Heart left ventricle (tissue), 13 donors: ENCODE data around the gene HERC3.

Experiments used
- POLR2A ChIP-seq, 2 donors: fragments of 450-650 bp; IDR thresholded peaks; one replicate each; pipeline ENCODE4 v1.6.1; 2017; ENCODE audit warnings: antibody characterized with exemption in 2 of 2, mild to moderate bottlenecking in 2 of 2, moderate library complexity in 2 of 2
- TF ChIP-seq, protein P1 (sequence below), 12 donors: fragments of 200-600 bp; sonication (generic) in 4 of 12; IDR thresholded peaks; one replicate each; pipeline versions ENCODE4 v1.5.0 to v1.8.0; 2018 to 2022; ENCODE audit warnings: antibody characterized with exemption in 12 of 12, mild to moderate bottlenecking in 5 of 12
- donor health status: ischemic (EF 13 %, LVEDD 7.1; RV severe dilation, severe dysfunction).
- donor health status: DM: no; HTN: yes; CAD: no.
- donor health status: DM: no; HTN: no; CAD: no.
- donor health status: ischemic (EF 25% LVEDD 6.9; RV normal size, moderate dysfunction).
- donor health status: ischemic (EF 25% LVEDD 5.7; RV mildly dilated, moderate dysfunction).
- donor health status: ischemic (EF 35%, LVEDD 5.7; RV mildly dilated, moderate dysfunction).
- donor health status: nonischemic (EF 11% LVEDD 7.7; RV severe dilation, severe dysfunction).
- donor health status: DM: yes; HTN: yes; CAD: no.
- donor health status: PGD.
- donor health status: ischemic (EF 29% LVEDD 5.4; RV normal size, mild dysfunction).
- donor health status: nonischemic (EF 23%, LVEDD 6.1; RV moderate dilation, normal function).

DNA sequence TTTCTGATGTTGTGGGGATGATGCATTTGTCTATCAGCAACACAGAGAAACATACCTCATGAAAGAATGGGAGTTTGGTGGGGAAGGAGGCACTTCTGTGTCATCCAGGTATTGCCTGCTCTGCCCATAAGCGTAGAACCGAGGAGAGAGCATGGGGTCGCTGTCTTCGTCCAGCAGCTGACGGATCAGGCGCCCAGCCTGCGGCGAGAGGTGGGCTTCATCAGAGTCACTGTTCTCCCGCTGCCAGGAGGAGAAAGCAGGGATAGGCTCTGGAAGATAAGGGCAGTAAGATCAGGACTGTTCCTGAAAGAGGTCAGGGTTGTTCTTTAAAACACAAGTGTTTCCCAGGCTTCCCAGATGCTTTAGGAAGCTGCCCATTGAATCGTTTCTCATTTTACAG is 158.1 kb downstream of the HERC3 start:
- TF ChIP-seq, protein P1, sequence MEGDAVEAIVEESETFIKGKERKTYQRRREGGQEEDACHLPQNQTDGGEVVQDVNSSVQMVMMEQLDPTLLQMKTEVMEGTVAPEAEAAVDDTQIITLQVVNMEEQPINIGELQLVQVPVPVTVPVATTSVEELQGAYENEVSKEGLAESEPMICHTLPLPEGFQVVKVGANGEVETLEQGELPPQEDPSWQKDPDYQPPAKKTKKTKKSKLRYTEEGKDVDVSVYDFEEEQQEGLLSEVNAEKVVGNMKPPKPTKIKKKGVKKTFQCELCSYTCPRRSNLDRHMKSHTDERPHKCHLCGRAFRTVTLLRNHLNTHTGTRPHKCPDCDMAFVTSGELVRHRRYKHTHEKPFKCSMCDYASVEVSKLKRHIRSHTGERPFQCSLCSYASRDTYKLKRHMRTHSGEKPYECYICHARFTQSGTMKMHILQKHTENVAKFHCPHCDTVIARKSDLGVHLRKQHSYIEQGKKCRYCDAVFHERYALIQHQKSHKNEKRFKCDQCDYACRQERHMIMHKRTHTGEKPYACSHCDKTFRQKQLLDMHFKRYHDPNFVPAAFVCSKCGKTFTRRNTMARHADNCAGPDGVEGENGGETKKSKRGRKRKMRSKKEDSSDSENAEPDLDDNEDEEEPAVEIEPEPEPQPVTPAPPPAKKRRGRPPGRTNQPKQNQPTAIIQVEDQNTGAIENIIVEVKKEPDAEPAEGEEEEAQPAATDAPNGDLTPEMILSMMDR (IDR thresholded peaks at IDR 0.05): no peak
- no peak for TF ChIP-seq POLR2A (IDR thresholded peaks at IDR 0.05)
